Measurements from ENCODE around the gene SLC22A4.

Gene SLC22A4

GRCh38 chr5:132262882-132263547, 31.2 kb upstream of the SLC22A4 start:
- ChIA-PET CTCF (interaction anchor here (0.9 to 8.2 kb wide), 6 partner anchors 10 to 199 kb away, joined by 3 to 81 read pairs (median 4); no protein-coding TSS in a partner anchor), POLR2A (interaction anchor here (0.6 kb wide), 1 partner anchor 39 kb away, joined by 3 read pairs; no protein-coding TSS in a partner anchor)
- DNase-seq (ENCODE audit: extremely low spot score), result peak; percentile 13
- TF ChIP-seq CTCF (IDR thresholded peaks at IDR 0.05; ENCODE audit: control extremely low read depth, extremely low read depth, low read depth, missing control alignments), result no peak

GRCh38 chr5:132263548-132264261, 30.5 kb upstream of the SLC22A4 start:
- peak; percentile 19 for DNase-seq (ENCODE audit: extremely low spot score)
- CTCF ChIA-PET, result interaction anchor here (0.9 to 8.2 kb wide), 7 partner anchors 10 to 200 kb away, joined by 3 to 81 read pairs (median 6); no protein-coding TSS in a partner anchor
- no peak for TF ChIP-seq CTCF (IDR thresholded peaks at IDR 0.05; ENCODE audit: control extremely low read depth, extremely low read depth, low read depth, missing control alignments)
- POLR2A ChIA-PET, result interaction anchor here (0.6 kb wide), 1 partner anchor 39 kb away, joined by 3 read pairs; no protein-coding TSS in a partner anchor

GRCh38 chr5:132264546-132265335, 29.5 kb upstream of the SLC22A4 start:
- ChIA-PET POLR2A (no interaction called here), CTCF (interaction anchor here (1.2 to 8.2 kb wide), 7 partner anchors 9 to 199 kb away, joined by 3 to 81 read pairs (median 8); no protein-coding TSS in a partner anchor)
- no peak for TF ChIP-seq CTCF (IDR thresholded peaks at IDR 0.05; ENCODE audit: control extremely low read depth, extremely low read depth, low read depth, missing control alignments)
- peak; percentile 11 for DNase-seq (ENCODE audit: extremely low spot score)

- TF ChIP-seq CTCF (IDR thresholded peaks at IDR 0.05; ENCODE audit: control extremely low read depth, extremely low read depth, low read depth, missing control alignments), result no peak
- POLR2A ChIA-PET, result no interaction called here
- DNase-seq (ENCODE audit: extremely low spot score), result peak; percentile 8
- CTCF ChIA-PET, result interaction anchor here (1.2 to 8.2 kb wide), 6 partner anchors 8 to 200 kb away, joined by 3 to 81 read pairs (median 12); no protein-coding TSS in a partner anchor
Observed at GRCh38 chr5:132265336-132266030, 28.7 kb upstream of the SLC22A4 start.

- DNase-seq (ENCODE audit: extremely low spot score), result peak; percentile 12
- TF ChIP-seq CTCF (IDR thresholded peaks at IDR 0.05; ENCODE audit: control extremely low read depth, extremely low read depth, low read depth, missing control alignments), result no peak
- ChIA-PET POLR2A (no interaction called here), CTCF (interaction anchor here (2.5 to 8.2 kb wide), 3 partner anchors 14 to 28 kb away, joined by 8 to 81 read pairs (median 15); no protein-coding TSS in a partner anchor)
Observed at GRCh38 chr5:132266031-132266835, 28.0 kb upstream of the SLC22A4 start.

All from GM10248 (cell line).